ENCODE results near the gene RANBP9.

DNA sequence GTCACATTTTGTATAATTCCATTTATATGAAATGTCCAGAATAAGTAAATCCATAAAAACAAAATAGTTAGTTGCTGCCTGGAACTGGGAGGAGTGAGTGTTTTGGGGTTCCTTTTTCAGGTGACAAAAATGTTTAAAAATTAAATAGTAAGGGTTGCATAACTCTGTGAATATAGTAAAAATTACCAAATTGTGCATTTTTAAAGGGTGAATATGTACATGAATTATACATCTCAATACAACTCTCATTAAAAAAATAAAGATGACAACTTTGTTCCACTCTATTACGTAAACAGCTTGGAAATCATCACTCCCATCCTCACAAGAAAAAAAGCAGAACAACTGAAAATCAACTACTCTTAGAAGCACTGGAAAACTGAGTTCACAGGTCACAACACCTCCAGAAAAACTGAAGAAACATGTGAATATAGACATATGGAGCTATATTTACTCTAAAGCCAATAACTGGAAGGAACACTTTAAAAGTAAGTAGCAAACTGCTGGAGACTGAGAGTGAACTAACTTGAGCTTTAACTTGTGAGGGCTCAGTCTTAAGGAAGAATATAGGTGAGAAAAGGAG lies 40.0 kb downstream of the RANBP9 start:
- no peak for TF ChIP-seq POLR2A (IDR thresholded peaks at IDR 0.05)
- TF ChIP-seq POLR2AphosphoS5 (IDR thresholded peaks at IDR 0.05), result no peak
- TF ChIP-seq, protein P1, sequence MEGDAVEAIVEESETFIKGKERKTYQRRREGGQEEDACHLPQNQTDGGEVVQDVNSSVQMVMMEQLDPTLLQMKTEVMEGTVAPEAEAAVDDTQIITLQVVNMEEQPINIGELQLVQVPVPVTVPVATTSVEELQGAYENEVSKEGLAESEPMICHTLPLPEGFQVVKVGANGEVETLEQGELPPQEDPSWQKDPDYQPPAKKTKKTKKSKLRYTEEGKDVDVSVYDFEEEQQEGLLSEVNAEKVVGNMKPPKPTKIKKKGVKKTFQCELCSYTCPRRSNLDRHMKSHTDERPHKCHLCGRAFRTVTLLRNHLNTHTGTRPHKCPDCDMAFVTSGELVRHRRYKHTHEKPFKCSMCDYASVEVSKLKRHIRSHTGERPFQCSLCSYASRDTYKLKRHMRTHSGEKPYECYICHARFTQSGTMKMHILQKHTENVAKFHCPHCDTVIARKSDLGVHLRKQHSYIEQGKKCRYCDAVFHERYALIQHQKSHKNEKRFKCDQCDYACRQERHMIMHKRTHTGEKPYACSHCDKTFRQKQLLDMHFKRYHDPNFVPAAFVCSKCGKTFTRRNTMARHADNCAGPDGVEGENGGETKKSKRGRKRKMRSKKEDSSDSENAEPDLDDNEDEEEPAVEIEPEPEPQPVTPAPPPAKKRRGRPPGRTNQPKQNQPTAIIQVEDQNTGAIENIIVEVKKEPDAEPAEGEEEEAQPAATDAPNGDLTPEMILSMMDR (IDR thresholded peaks at IDR 0.05), result no peak
